Measurements from ENCODE around the gene CCR8. TPM values are rescaled to one million over a fixed set of nuclear protein-coding genes. Genes with fewer than 3 reads are reported as not detected.

CCR8 gene
- total RNA-seq, 1 donor from 2014 or later, result not detected

DNA sequence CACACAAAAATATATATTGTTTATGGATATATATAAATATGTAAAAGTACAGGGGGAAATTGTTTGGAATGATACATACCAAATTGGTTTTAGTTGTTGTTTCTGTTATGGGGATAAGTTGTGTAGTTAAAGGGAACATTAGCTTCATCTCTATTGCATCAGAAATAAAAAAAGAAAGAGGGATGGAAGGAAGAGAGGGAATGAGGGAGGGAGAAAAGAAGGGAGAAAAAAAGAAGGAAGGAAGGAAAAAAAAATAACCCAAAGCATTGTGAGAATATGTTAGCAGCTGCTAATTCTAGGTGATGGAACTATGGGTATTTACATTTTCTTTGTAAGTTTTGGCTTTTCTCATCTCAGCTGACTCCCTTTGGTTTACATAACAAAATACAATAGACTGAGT is 1.3 kb downstream of the CCR8 start:
- no peaks in the 10 kb centered on the region for H3K4me1 Mint-ChIP-seq
- no peak for DNase-seq (ENCODE audit: low read depth, low spot score)
- no peaks in the 10 kb centered on the region for H3K36me3 Mint-ChIP-seq (ENCODE audit: low read depth)
- no peak overlapping the region for H3K4me3 Mint-ChIP-seq
- H3K9me3 Mint-ChIP-seq, result peaks cover 2% of the 10 kb centered on the region
- TF ChIP-seq, protein P1, sequence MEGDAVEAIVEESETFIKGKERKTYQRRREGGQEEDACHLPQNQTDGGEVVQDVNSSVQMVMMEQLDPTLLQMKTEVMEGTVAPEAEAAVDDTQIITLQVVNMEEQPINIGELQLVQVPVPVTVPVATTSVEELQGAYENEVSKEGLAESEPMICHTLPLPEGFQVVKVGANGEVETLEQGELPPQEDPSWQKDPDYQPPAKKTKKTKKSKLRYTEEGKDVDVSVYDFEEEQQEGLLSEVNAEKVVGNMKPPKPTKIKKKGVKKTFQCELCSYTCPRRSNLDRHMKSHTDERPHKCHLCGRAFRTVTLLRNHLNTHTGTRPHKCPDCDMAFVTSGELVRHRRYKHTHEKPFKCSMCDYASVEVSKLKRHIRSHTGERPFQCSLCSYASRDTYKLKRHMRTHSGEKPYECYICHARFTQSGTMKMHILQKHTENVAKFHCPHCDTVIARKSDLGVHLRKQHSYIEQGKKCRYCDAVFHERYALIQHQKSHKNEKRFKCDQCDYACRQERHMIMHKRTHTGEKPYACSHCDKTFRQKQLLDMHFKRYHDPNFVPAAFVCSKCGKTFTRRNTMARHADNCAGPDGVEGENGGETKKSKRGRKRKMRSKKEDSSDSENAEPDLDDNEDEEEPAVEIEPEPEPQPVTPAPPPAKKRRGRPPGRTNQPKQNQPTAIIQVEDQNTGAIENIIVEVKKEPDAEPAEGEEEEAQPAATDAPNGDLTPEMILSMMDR (conservative IDR thresholded peaks at IDR 0.05), result no peak
- H3K27me3 Mint-ChIP-seq (ENCODE audit: low read depth), result no peaks in the 10 kb centered on the region
- no peak overlapping the region for H3K27ac Mint-ChIP-seq (ENCODE audit: unreplicated experiment)

DNA sequence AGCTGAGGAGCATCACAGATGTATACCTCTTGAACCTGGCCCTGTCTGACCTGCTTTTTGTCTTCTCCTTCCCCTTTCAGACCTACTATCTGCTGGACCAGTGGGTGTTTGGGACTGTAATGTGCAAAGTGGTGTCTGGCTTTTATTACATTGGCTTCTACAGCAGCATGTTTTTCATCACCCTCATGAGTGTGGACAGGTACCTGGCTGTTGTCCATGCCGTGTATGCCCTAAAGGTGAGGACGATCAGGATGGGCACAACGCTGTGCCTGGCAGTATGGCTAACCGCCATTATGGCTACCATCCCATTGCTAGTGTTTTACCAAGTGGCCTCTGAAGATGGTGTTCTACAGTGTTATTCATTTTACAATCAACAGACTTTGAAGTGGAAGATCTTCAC is 3.0 kb downstream of the CCR8 start:
- no peaks in the 10 kb centered on the region for H3K27me3 Mint-ChIP-seq (ENCODE audit: low read depth)
- no peak overlapping the region for H3K27ac Mint-ChIP-seq (ENCODE audit: unreplicated experiment)
- TF ChIP-seq, protein P1 (conservative IDR thresholded peaks at IDR 0.05), result no peak
- H3K36me3 Mint-ChIP-seq (ENCODE audit: low read depth), result no peaks in the 10 kb centered on the region
- H3K4me3 Mint-ChIP-seq, result no peak overlapping the region
- DNase-seq (ENCODE audit: low read depth, low spot score), result no peak
- peaks cover 2% of the 10 kb centered on the region for H3K9me3 Mint-ChIP-seq
- H3K4me1 Mint-ChIP-seq, result no peaks in the 10 kb centered on the region

DNA sequence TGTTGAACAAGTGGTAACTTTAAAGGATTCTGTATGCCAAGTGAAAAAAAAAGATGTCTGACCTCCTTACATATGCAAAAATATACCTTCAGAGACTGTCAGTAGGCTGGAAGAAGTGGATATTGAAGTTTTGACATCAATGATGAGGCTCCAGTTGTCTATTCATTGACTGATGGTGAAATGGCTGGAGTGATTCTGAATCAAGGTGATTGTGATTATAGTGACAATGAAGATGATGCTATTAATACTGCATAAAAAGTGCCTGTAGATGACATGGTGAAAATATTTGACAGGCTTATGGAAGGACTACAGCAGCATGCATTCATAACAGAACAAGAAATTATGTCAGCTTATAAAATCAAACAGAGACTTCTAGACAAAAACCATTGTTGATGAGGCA is 4.1 kb downstream of the CCR8 start:
- Mint-ChIP-seq H3K9me3 (peaks cover 2% of the 10 kb centered on the region), H3K4me1 (no peaks in the 10 kb centered on the region), H3K4me3 (no peak overlapping the region), H3K27ac (ENCODE audit: unreplicated experiment) (no peak overlapping the region), H3K36me3 (ENCODE audit: low read depth) (no peaks in the 10 kb centered on the region), H3K27me3 (ENCODE audit: low read depth) (no peaks in the 10 kb centered on the region)
- TF ChIP-seq, protein P1 (conservative IDR thresholded peaks at IDR 0.05), result no peak
- no peak for DNase-seq (ENCODE audit: low read depth, low spot score)

DNA sequence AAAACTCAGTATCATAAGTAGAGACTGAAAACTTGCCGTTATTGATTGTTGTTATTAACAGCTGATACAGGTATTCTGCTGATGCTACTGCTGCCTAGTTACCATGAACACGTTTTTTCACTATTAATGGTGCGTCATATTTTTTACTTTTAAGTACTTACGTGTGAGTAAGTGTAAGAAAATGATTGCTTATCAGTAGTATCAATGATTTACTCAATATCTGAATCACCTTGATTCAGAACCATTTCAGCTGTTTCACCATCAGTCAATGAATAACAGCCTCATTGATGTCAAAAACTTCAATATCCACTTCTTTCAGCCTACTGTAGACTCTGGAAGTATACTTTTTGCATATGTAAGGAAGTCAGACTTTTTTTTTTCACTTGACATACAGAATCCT is 4.7 kb downstream of the CCR8 start:
- DNase-seq (ENCODE audit: low read depth, low spot score), result no peak
- Mint-ChIP-seq H3K36me3 (ENCODE audit: low read depth) (no peaks in the 10 kb centered on the region), H3K27ac (ENCODE audit: unreplicated experiment) (no peak overlapping the region), H3K4me3 (no peak overlapping the region), H3K4me1 (no peaks in the 10 kb centered on the region), H3K27me3 (ENCODE audit: low read depth) (no peaks in the 10 kb centered on the region), H3K9me3 (peaks cover 2% of the 10 kb centered on the region)
- TF ChIP-seq, protein P1 (conservative IDR thresholded peaks at IDR 0.05), result no peak

DNA sequence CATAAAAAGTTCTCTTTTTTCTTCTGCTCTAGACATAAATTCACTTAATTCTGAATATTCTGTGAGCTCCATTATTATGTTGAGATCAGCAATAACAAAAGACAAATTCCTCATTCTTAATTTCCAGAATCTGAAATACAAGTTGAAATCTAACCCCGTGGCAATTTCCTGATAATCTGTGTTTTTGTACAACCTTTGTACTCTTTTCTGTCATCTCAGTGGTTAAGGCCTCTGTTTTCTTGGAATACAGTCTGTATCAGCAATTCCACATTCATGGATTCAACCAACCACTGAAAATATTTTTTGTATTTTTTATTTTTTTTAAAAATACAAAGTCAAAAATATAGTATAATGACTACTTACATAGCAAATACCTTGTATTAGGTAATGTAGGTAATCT is 8.7 kb downstream of the CCR8 start:
- H3K9me3 Mint-ChIP-seq, result peaks cover 2% of the 10 kb centered on the region
- DNase-seq (ENCODE audit: low read depth, low spot score), result no peak
- H3K27ac Mint-ChIP-seq (ENCODE audit: unreplicated experiment), result no peak overlapping the region
- no peaks in the 10 kb centered on the region for H3K36me3 Mint-ChIP-seq (ENCODE audit: low read depth)
- H3K4me3 Mint-ChIP-seq, result no peak overlapping the region
- TF ChIP-seq, protein P1 (conservative IDR thresholded peaks at IDR 0.05), result no peak
- H3K27me3 Mint-ChIP-seq (ENCODE audit: low read depth), result peaks cover 10% of the 10 kb centered on the region
- H3K4me1 Mint-ChIP-seq, result no peaks in the 10 kb centered on the region

DNA sequence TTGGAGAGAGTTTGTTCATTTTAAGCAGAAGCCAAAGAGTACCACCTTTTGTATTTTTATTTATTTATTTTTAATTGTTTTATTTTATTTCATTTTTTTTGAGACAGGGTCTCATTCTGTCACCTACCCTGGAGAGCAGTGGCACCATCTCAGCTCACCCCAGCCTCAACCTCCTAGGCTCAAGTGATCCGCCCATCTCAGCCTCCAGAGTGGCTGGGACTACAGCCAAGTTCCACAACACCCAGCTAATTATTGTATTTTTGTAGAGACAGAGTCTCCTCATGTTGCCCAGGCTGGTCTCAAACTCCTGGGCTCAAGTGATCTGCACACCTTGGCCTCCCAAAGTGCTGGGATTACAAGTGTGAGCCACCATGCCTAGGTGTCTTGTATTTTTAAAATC is 9.6 kb downstream of the CCR8 start:
- Mint-ChIP-seq H3K4me1 (no peaks in the 10 kb centered on the region), H3K27ac (ENCODE audit: unreplicated experiment) (no peak overlapping the region), H3K27me3 (ENCODE audit: low read depth) (peaks cover 13% of the 10 kb centered on the region), H3K36me3 (ENCODE audit: low read depth) (no peaks in the 10 kb centered on the region), H3K9me3 (no peaks in the 10 kb centered on the region), H3K4me3 (no peak overlapping the region)
- DNase-seq (ENCODE audit: low read depth, low spot score), result no peak
- TF ChIP-seq, protein P1 (conservative IDR thresholded peaks at IDR 0.05), result no peak
